Natural killer cell (primary cell): ENCODE data around the gene TRAF3. TPM values are rescaled to one million over a fixed set of nuclear protein-coding genes. Genes with fewer than 3 reads are reported as not detected.

ENCODE experiments used
- ATAC-seq, 3 donors: fragments of 150-1000 bp in 2 of 3; fragments of 200-7000 bp in 1 of 3; cut with Tn5 transposase; 1 replicate in 1 of 3; 2 replicates in 2 of 3; pipeline ENCODE4 v1.10.0; 2021; ENCODE audit warnings: mild to moderate bottlenecking in 2 of 3, moderate library complexity in 2 of 3
- DNase-seq, 2 donors: peaks; one replicate each; pipeline versions ENCODE4 v3.0.0 to v3.0.0-alpha.2; 2013 to 2021; ENCODE audit warnings: mixed read lengths in 1 of 2
- H3K27ac ChIP-seq: one replicate; pipeline ENCODE4 v1.5.1; 2013; ENCODE audit warnings: mild to moderate bottlenecking, low read length
- H3K27me3 ChIP-seq: one replicate; pipeline ENCODE4 v1.6.1; 2013; ENCODE audit warnings: low read length; ENCODE audit not compliant: control insufficient read depth, insufficient read depth
- H3K36me3 ChIP-seq: one replicate; pipeline ENCODE4 v1.6.1; 2013; ENCODE audit warnings: low read length; ENCODE audit not compliant: control insufficient read depth, insufficient read depth
- H3K4me1 ChIP-seq: one replicate; pipeline ENCODE4 v1.6.1; 2013; ENCODE audit warnings: low read length; ENCODE audit not compliant: control insufficient read depth, insufficient read depth
- H3K4me3 ChIP-seq: one replicate; pipeline ENCODE4 v1.5.1; 2013; ENCODE audit warnings: low read length
- H3K9me3 ChIP-seq: one replicate; pipeline ENCODE4 v1.6.1; 2013; ENCODE audit warnings: low read length; ENCODE audit not compliant: control insufficient read depth, insufficient read depth
- H3K27ac Mint-ChIP-seq, 2 donors: one replicate each; pipeline ENCODE4 v1.8.0; 2022; ENCODE audit warnings: mild to moderate bottlenecking in 2 of 2, mixed read lengths in 2 of 2, moderate library complexity in 1 of 2
- H3K27me3 Mint-ChIP-seq, 2 donors: one replicate each; pipeline ENCODE4 v1.8.0; 2022; ENCODE audit warnings: low read depth in 2 of 2, mixed read lengths in 2 of 2
- H3K36me3 Mint-ChIP-seq: one replicate; pipeline ENCODE4 v1.8.0; 2022; ENCODE audit warnings: mixed read lengths
- H3K4me1 Mint-ChIP-seq, 2 donors: one replicate each; pipeline ENCODE4 v1.8.0; 2022; ENCODE audit warnings: mixed read lengths in 2 of 2
- H3K4me3 Mint-ChIP-seq: one replicate; pipeline ENCODE4 v1.8.0; 2022; ENCODE audit warnings: mild to moderate bottlenecking, moderate library complexity, mixed read lengths
- H3K9me3 Mint-ChIP-seq, 2 donors: one replicate each; pipeline ENCODE4 v1.8.0; 2022; ENCODE audit warnings: mixed read lengths in 2 of 2
- WGBS: methylation state at CpG from one replicate; pipeline ENCODE4 v1.1.7; 2013; ENCODE audit warnings: missing lambda C conversion rate; ENCODE audit not compliant: insufficient coverage; 5-methylcytosine and 5-hydroxymethylcytosine counted together
- intact Hi-C: fragments of 100-400 bp; cut with micrococcal nuclease; formaldehyde crosslinking; loops from one replicate; pipeline ENCODE4 v1.14.2; 2022
- total RNA-seq, 4 donors: library from RNA; stranded (reverse); fragments of 120-200 nt in 1 of 4; gene quantifications; one replicate each; pipeline versions ENCODE4 v1.2.3 to v1.2.4, GENCODE V29; 2013 to 2022
- TF ChIP-seq, protein P1 (sequence below): fragments of 200-600 bp; IDR thresholded peaks from one replicate; pipeline ENCODE4 v1.8.0; 2022; ENCODE audit warnings: antibody characterized with exemption

The TRAF3 gene
- total RNA-seq, 3 donors from 2014 or later (not counting 1 experiment from before 2014, with no cell fraction given), result 21.0 to 31.6 (median 23.5) TPM

DNA sequence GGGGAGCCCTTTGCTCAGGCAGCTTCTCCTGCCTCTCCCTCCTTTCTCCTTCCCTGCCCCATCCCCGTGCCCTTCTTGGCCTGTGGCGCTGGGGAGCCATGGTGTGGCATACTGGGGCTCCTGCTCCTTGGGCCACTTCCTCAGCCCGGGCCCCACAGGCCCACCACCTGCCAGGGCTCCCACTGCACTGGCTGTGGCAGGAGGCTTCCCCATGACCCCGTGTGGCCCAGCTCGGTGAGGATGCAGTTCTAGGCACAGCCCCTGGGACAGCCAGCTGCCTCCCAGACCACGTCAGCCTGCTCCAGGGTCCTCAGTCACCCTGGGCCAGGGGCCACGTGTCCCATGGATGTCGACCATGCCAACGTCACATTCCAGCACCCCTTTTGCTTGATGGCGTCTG lies 132.2 kb downstream of the TRAF3 start:
- peaks cover 17% of the 10 kb centered on the region for H3K36me3 ChIP-seq
- no peaks in the 10 kb centered on the region for H3K27me3 ChIP-seq
- H3K4me1 ChIP-seq, result peaks cover 3% of the 10 kb centered on the region
- H3K36me3 Mint-ChIP-seq, result no peaks in the 10 kb centered on the region
- H3K9me3 Mint-ChIP-seq, result no peaks in the 10 kb centered on the region
- no peak overlapping the region for H3K27ac ChIP-seq
- no peak overlapping the region for H3K4me3 Mint-ChIP-seq
- no peak overlapping the region for H3K27ac Mint-ChIP-seq
- H3K4me1 Mint-ChIP-seq, result no peaks in the 10 kb centered on the region
- DNase-seq, result no peak
- no peaks in the 10 kb centered on the region for H3K9me3 ChIP-seq
- TF ChIP-seq, protein P1, sequence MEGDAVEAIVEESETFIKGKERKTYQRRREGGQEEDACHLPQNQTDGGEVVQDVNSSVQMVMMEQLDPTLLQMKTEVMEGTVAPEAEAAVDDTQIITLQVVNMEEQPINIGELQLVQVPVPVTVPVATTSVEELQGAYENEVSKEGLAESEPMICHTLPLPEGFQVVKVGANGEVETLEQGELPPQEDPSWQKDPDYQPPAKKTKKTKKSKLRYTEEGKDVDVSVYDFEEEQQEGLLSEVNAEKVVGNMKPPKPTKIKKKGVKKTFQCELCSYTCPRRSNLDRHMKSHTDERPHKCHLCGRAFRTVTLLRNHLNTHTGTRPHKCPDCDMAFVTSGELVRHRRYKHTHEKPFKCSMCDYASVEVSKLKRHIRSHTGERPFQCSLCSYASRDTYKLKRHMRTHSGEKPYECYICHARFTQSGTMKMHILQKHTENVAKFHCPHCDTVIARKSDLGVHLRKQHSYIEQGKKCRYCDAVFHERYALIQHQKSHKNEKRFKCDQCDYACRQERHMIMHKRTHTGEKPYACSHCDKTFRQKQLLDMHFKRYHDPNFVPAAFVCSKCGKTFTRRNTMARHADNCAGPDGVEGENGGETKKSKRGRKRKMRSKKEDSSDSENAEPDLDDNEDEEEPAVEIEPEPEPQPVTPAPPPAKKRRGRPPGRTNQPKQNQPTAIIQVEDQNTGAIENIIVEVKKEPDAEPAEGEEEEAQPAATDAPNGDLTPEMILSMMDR, result no peak
- intact Hi-C loops, result no loop called here
- no peaks in the 10 kb centered on the region for H3K27me3 Mint-ChIP-seq
- ATAC-seq, result no peak
- 86% methylated on average over 10 of the region's 10 CpGs for WGBS
- H3K4me3 ChIP-seq, result no peak overlapping the region

DNA sequence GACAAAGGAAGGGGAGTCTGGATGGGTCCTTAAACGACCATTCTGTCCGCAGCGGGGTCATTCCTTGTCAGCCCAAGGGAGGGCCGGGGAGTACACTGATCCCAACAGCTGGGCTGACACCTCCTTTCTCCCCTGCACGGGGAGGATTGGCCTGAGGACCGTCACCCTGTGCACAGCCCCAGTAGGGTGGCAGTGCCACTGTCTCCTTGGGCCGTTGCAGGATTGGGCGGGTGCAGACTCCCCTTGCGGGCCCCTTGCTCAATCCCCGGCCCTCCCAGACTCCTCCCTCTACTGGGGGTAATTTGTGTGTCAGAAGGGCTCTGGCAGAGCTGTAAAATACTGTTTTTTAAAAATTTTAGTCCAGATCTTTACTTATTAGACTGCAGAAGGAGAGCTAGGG lies 132.7 kb downstream of the TRAF3 start:
- Histone ChIP-seq H3K36me3 (peaks cover 17% of the 10 kb centered on the region), H3K9me3 (no peaks in the 10 kb centered on the region), H3K4me1 (peaks cover 3% of the 10 kb centered on the region), H3K4me3 (no peak overlapping the region), H3K27me3 (no peaks in the 10 kb centered on the region), H3K27ac (no peak overlapping the region)
- H3K36me3 Mint-ChIP-seq, result no peaks in the 10 kb centered on the region
- no peaks in the 10 kb centered on the region for H3K9me3 Mint-ChIP-seq
- intact Hi-C loops, result loop anchor here (10.0 kb wide), 1 partner anchor 135 kb away; the partner anchor contains the start of gene TRAF3
- WGBS, result 92% methylated on average over 9 of the region's 10 CpGs
- no peaks in the 10 kb centered on the region for H3K4me1 Mint-ChIP-seq
- H3K4me3 Mint-ChIP-seq, result no peak overlapping the region
- no peak for DNase-seq
- no peak overlapping the region for H3K27ac Mint-ChIP-seq
- no peaks in the 10 kb centered on the region for H3K27me3 Mint-ChIP-seq
- no peak for ATAC-seq
- TF ChIP-seq, protein P1, result no peak

DNA sequence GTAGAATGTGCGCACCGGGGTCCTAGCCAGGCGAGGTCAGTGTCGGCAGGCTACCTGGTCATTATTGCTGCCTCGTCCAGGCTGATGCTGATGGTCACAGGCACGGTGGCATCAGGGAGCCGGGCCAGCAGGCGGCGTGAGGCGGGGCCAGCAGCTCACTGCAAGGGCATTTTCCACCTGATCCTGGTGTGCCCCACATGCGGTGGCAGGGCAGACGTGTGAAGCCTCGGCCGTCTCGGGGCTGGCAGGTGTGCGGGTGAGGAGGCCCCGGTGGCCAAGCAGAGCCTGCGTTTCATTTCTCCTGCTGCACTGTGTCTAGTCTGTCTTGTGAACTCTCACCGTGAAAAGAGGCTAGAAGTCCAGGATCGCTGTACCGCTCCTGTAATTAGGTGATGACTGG lies 133.2 kb downstream of the TRAF3 start:
- intact Hi-C loops, result loop anchor here (10.0 kb wide), 1 partner anchor 136 kb away; the partner anchor contains the start of gene TRAF3
- Mint-ChIP-seq H3K9me3 (no peaks in the 10 kb centered on the region), H3K36me3 (no peaks in the 10 kb centered on the region), H3K27ac (no peak overlapping the region), H3K4me1 (no peaks in the 10 kb centered on the region), H3K4me3 (no peak overlapping the region), H3K27me3 (no peaks in the 10 kb centered on the region)
- ATAC-seq, result no peak
- DNase-seq, result no peak
- Histone ChIP-seq H3K36me3 (peaks cover 15% of the 10 kb centered on the region), H3K27me3 (no peaks in the 10 kb centered on the region), H3K4me1 (peaks cover 3% of the 10 kb centered on the region), H3K9me3 (no peaks in the 10 kb centered on the region), H3K27ac (no peak overlapping the region), H3K4me3 (no peak overlapping the region)
- TF ChIP-seq, protein P1, result no peak
- 95% methylated on average over 20 of the region's 21 CpGs for WGBS

DNA sequence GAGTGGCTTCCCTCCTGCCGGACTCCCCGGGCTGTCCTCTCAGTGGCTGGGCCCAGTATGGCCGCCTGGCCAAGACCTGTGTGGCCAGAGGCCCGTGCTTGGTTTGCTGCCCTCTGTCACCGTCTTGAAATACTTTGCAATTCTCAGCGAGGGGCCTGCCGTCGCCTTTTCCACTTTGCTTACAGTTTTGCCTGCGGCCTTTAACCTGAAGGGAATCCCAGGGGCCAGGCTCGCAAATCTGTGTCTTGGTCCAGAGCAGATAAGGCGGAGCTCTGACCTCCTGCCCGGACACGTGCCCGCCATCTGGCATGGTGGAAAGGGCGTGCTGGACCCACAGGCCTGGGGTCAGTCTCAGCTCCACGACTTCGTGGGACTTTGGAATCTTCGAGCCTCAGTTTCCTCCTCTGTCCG lies 134.3 kb downstream of the TRAF3 start:
- intact Hi-C loops, result loop anchor here (10.0 kb wide), 1 partner anchor 137 kb away; the partner anchor contains the start of gene TRAF3
- H3K27ac Mint-ChIP-seq, result no peak overlapping the region
- H3K4me3 ChIP-seq, result no peak overlapping the region
- no peak overlapping the region for H3K4me3 Mint-ChIP-seq
- no peaks in the 10 kb centered on the region for H3K27me3 Mint-ChIP-seq
- H3K36me3 ChIP-seq, result peaks cover 7% of the 10 kb centered on the region
- H3K9me3 ChIP-seq, result no peaks in the 10 kb centered on the region
- no peaks in the 10 kb centered on the region for H3K27me3 ChIP-seq
- H3K36me3 Mint-ChIP-seq, result no peaks in the 10 kb centered on the region
- no peaks in the 10 kb centered on the region for H3K9me3 Mint-ChIP-seq
- no peak overlapping the region for H3K27ac ChIP-seq
- H3K4me1 ChIP-seq, result peaks cover 7% of the 10 kb centered on the region
- DNase-seq, result no peak
- 96% methylated on average over 19 of the region's 19 CpGs for WGBS
- no peak for ATAC-seq
- no peaks in the 10 kb centered on the region for H3K4me1 Mint-ChIP-seq
- TF ChIP-seq, protein P1, result no peak
